ENCODE data around the gene COBLL1. TPM values are rescaled to one million over a fixed set of nuclear protein-coding genes. Genes with fewer than 3 reads are reported as not detected.

COBLL1 gene
- total and polyA plus RNA-seq, 8 donors, result 19.1 to 74.8 (median 22.1) TPM

DNA sequence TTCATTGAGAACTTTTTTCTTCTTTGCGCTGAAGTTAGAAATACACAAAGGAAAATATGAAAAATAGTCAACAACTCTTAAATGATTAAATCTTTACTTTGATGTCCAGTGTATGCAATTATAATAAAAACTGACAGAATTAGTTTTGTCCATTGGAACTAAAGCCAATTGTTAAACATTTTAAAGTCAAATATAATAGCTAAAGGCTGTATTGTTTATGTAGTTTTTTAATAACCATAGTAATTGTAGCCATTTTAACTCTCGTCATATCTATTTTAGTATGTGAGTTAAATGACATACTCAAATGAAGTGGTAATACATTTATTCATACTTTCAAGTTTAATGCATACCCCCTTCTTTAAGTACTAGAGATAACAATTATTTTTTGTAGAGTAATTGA is 4.7 kb upstream of the COBLL1 start:
- ATAC-seq, result no peak
- peaks cover 0 to 5% of the 10 kb centered on the region in 2 donors for H3K27me3 ChIP-seq
- H3K4me1 ChIP-seq, result peaks cover 7 to 27% of the 10 kb centered on the region in 2 donors
- intact Hi-C loops (cut with DNase I), result no loop called here
- no peaks in the 10 kb centered on the region for H3K9me3 ChIP-seq
- no peak overlapping the region for H3K4me3 ChIP-seq
- no peak for TF ChIP-seq CTCF (IDR thresholded peaks at IDR 0.05)
- no peaks in the 10 kb centered on the region for H3K36me3 ChIP-seq
- no peak for DNase-seq
- H3K27ac ChIP-seq, result no peak overlapping the region

DNA sequence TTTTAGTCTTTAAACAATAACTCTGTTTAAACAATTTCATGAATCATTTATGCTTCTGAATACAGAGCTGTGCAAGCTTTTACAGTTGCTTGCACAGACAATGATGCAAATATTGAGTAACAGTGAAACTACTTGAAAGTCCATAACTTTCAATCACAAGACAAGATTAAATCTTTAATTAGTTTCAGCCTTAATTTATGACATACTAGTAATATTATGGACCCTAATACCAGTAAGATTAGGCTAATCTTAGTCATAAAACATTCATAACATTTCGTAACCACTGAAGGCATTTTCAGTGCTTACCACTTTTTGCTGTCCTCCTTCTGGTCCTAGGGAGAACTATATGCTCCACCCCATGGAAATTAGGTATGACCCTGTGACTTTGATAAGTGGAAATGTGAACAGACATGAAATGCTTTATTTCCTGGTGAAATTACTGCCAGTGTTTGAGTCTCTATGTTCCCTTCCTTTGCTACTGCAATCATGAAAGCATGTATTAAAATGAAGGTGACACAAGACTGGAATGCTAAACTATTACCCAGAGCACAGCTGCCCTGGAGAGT is 1.8 kb upstream of the COBLL1 start:
- H3K4me3 ChIP-seq, result no peak overlapping the region
- H3K27me3 ChIP-seq, result peaks cover 0 to 16% of the 10 kb centered on the region in 2 donors
- no peak for DNase-seq
- no peak for ATAC-seq
- no peaks in the 10 kb centered on the region for H3K9me3 ChIP-seq
- H3K36me3 ChIP-seq, result no peaks in the 10 kb centered on the region
- TF ChIP-seq CTCF (IDR thresholded peaks at IDR 0.05), result no peak
- intact Hi-C loops (cut with DNase I), result no loop called here
- H3K4me1 ChIP-seq, result peaks cover 7 to 20% of the 10 kb centered on the region in 2 donors
- peak overlapping the region; percentile 3 to 50 for H3K27ac ChIP-seq

DNA sequence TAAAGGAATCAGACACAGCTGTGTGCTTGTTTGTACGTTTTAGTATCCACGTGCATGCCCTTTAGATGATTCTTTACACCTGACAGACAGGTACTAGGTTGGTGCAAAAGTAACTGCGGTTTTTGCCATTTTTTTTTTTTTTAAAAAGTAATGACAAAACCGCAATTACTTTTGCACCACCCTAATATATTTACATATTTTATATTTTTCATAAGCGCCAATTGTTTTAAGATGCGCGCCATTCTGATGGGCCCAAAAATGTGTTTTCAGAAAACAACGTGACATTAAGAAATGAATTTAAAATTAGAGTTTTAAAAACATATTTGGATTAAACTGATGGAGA is 972 bp upstream of the COBLL1 start:
- H3K9me3 ChIP-seq, result no peaks in the 10 kb centered on the region
- TF ChIP-seq CTCF (IDR thresholded peaks at IDR 0.05), result no peak
- no peak for ATAC-seq
- peaks cover 7 to 24% of the 10 kb centered on the region in 2 donors for H3K4me1 ChIP-seq
- intact Hi-C loops (cut with DNase I), result no loop called here
- peak overlapping the region in 1 of 2 donors; percentile 73 for H3K4me3 ChIP-seq
- peak overlapping the region; percentile 89 to 99 for H3K27ac ChIP-seq
- DNase-seq, result no peak
- no peaks in the 10 kb centered on the region for H3K36me3 ChIP-seq
- peaks cover 0 to 16% of the 10 kb centered on the region in 2 donors for H3K27me3 ChIP-seq

DNA sequence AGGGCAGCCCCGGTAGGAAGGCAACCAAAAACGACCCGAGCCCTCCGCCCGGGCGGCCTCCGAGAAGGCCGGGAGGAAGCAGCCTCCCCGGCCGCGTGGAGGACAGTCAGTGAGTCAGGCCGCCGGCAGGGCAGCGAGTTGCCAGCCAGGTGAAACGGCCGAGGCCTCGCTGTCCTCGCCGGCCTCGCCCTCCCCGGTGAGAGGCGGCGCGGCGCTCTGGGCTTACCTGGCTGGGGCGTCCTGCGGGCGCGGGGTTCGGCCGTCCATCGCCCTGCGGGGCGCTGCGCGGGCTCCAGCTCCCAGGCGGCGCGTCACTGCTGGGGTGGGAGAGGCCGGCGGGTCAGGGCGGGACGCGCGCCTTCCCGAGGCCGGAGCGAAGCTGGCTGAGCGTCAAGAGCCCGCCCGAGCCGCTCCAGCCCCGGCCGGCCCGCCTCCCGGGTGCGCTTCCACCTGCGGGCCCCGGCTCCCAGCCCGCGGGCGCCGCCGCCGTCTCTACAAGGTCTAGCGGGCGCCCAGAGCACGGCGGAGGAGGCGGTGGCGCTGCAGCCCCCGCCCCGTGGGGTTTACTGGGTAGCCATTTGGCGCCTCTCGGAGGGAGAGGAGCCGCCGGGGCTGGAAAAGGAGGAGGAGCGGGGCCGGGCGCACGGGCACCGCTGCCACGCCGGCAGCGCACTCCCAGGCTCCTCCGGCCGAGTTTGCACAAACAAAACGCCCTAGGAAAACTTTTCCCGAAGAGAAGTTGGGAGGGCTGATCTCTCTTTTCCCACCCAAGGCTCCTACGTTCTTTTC is 499 bp downstream of the COBLL1 start:
- Histone ChIP-seq H3K9me3 (no peaks in the 10 kb centered on the region), H3K36me3 (no peaks in the 10 kb centered on the region), H3K4me1 (peaks cover 7 to 35% of the 10 kb centered on the region in 2 donors), H3K4me3 (peak overlapping the region; percentile 73 to 80), H3K27ac (peak overlapping the region; percentile 89 to 99), H3K27me3 (peaks cover 0 to 16% of the 10 kb centered on the region in 2 donors)
- intact Hi-C loops (cut with DNase I), result no loop called here
- no peak for TF ChIP-seq CTCF (IDR thresholded peaks at IDR 0.05)
- DNase-seq, result peak; percentile 52 to 92 (median 70)
- peak; percentile 67 for ATAC-seq

DNA sequence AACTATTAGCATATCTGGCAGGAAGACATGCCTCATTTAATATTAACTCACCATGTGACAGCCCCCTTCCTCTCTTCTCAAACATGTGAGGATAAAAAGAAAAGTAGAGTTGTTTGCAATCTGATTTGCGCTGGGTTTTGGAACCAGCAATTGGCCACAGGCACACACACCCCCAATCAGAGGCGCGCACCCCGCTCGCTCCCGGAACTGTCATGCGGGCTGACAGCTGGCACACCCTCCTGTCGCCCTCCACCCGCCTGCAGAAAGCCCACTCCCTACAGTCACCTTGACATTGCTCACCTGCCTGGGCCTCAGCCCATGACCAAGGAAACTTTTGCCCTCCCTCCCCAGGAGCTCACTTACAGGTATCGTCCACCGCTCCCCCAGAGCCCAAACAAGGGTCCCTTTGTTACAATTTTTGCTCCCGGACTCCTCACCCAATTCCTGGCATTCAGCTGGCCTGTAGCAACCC is 1.1 kb downstream of the COBLL1 start:
- DNase-seq (peak; percentile 34 to 88 (median 69)), ATAC-seq (peak; percentile 58)
- no peak for TF ChIP-seq CTCF (IDR thresholded peaks at IDR 0.05)
- peaks cover 0 to 16% of the 10 kb centered on the region in 2 donors for H3K27me3 ChIP-seq
- no peaks in the 10 kb centered on the region for H3K9me3 ChIP-seq
- peak overlapping the region; percentile 73 to 80 for H3K4me3 ChIP-seq
- H3K27ac ChIP-seq, result peak overlapping the region; percentile 89 to 99
- intact Hi-C loops (cut with DNase I), result no loop called here
- H3K36me3 ChIP-seq, result no peaks in the 10 kb centered on the region
- H3K4me1 ChIP-seq, result peaks cover 7 to 35% of the 10 kb centered on the region in 2 donors
